NCI-H82 (cell line): ENCODE measurements around the gene RFFL.
"Not testable (repeated sequence)": the region's sequence is repeated elsewhere in the genome, so short reads cannot be mapped to it uniquely, and the experiment has no call there.

ENCODE experiments used
- DNase-seq: peaks from one replicate; lab custom pipeline; 2025; lab: John Stamatoyannopoulos, UW

Gene RFFL, protein sequence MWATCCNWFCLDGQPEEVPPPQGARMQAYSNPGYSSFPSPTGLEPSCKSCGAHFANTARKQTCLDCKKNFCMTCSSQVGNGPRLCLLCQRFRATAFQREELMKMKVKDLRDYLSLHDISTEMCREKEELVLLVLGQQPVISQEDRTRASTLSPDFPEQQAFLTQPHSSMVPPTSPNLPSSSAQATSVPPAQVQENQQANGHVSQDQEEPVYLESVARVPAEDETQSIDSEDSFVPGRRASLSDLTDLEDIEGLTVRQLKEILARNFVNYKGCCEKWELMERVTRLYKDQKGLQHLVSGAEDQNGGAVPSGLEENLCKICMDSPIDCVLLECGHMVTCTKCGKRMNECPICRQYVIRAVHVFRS

GRCh38 chr17:35063514-35064223 is at the start of gene RFFL:
RFFL (minus strand) TSS chr17:35063707; CDS start chr17:35026553, 37,154 bp downstream.
- peak; percentile 38 for DNase-seq

- DNase-seq: not testable (repeated sequence)
Observed at GRCh38 chr17:35110791-35111190, 47.3 kb upstream of the RFFL start.

- DNase-seq: no peak
Observed at GRCh38 chr17:35104844-35105450, 41.4 kb upstream of the RFFL start.

DNA sequence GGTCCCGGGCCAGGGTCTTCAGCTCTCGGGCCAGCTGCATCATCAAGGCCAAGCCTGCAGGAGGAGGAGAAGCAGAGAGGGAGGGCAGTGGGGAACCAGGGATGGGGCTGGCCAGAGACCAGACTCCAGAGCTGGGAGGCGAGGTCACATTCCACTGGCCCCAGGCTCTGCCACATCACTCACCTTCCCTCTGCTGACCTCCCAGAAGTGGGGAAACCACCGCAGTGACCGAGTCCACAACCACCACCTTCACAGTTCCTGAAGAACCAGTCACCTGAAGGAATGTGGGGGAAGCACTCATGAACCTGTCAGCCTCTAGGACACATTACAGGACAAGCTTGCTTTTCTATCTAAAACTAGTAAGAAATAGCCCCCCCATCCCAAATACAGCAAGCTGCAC is 39.8 kb upstream of the RFFL start:
- no peak for DNase-seq

GRCh38 chr17:35101725-35102124 is 38.2 kb upstream of the RFFL start:
- no peak for DNase-seq

DNA sequence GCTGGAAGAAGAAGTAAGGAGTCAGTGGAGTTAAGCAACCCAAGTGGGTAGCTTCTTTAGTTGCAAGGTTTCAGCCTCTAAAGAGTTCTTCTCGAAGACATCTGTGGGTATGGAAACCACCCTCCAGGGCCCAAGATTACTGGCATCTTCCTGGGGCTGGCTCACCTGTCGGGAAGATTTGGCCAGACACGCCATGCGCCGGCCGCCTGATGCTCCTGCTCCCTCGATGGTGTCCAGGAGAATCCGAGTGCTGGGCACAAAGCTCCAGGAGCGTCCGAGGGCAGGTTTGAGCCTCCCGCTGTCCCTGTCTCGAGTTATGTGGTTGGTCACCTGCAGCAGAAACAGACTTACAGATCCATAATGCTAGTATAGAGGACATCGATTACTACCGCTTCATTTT is 37.5 kb upstream of the RFFL start:
- DNase-seq: no peak

- DNase-seq: no peak
Observed at GRCh38 chr17:35099908-35100307, 36.4 kb upstream of the RFFL start.

DNA sequence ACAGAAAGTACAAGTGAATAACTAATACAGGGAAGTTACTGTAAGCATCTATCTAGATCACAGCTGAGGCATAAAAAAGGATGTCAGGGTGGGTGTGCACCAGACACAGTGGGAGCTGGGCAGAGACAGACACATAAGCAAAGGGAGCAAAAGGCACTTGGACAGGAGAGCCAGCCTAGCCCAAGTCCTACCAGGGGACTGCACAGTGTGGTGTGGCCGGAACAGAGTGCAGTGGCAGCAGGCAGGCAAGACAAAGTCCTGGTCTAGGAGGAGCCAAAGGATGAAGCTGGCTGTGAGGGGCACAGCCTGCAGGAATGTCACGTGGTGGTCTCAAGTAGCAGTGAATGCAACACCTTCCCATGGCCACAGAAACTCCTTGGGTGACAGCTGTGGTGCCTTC is 34.3 kb upstream of the RFFL start:
- no peak for DNase-seq

DNA sequence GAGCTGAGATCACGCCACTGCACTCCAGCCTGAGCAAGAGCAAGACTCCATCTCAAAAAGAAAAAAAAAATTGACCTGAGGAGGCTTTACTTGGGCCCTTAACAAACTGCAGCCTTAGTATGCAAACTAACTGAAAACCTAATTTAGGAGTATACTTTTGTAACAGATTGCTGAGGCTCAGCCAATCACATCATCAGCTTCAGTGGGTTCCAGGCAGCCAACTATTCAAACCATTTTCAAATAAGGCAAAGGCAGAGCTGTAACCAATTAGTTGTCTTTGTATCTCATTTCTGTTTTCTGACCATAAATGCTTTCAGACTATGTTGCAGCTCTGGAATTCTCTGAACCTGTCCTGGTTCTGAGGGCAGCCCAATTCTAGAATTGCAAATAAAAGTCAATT is 32.2 kb upstream of the RFFL start:
- no peak for DNase-seq

- no peak for DNase-seq
Observed at GRCh38 chr17:35094902-35095301, 31.4 kb upstream of the RFFL start.

DNA sequence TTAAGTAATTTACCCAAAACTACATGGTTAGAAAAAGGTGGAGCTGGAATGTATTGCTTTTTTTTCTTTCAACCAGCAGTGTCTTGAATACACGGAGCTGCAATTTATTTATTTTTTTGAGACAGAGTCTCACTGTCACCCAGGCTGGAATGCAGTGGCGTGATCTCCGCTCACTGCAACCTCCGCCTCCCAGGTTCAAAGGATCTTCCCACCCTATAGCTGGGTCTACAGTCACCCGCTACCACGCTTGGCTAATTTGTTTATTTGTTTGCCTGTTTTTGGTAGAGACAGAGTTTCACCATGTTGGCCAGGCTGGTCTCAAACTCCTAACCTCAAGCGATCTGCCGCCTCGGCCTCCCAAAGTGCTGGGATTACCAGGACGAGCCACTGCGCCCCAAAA is 27.2 kb upstream of the RFFL start:
- not testable (repeated sequence) for DNase-seq

GRCh38 chr17:35089586-35090296 is 26.2 kb upstream of the RFFL start:
- no peak for DNase-seq

- DNase-seq: peak; percentile 85
Observed at GRCh38 chr17:35088881-35089585, 25.5 kb upstream of the RFFL start.

- DNase-seq: no peak
Observed at GRCh38 chr17:35088356-35088880, 24.9 kb upstream of the RFFL start.

DNA sequence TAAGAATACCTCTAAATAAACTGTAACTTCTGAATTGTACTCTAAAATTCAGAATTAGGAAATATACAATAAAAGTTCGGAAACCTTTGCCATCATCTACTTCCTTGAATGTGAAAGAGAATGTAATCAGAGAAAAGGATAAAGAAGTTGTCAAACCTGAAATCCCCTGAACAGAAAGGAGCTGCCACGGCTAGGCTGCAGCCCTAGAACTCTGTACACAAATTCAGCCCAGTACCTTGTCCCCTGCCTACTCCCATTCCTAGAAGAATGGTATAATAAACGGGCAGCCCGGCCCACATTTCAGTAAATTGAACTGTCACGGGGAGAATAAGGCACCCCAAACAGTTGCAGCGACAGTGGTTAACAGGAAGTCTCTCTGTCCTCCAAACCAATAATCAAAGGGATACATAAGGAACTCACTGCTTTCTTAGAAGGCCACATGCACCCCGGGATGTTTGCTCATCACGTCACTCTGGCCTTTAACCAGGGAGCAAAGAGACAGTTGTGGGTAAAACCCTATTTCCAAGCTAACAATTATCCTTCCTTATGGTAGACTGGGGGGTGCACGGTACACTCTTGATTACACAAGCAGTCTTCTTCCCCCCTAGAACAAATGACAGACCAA is 24.3 kb upstream of the RFFL start:
- peak; percentile 31 for DNase-seq

DNA sequence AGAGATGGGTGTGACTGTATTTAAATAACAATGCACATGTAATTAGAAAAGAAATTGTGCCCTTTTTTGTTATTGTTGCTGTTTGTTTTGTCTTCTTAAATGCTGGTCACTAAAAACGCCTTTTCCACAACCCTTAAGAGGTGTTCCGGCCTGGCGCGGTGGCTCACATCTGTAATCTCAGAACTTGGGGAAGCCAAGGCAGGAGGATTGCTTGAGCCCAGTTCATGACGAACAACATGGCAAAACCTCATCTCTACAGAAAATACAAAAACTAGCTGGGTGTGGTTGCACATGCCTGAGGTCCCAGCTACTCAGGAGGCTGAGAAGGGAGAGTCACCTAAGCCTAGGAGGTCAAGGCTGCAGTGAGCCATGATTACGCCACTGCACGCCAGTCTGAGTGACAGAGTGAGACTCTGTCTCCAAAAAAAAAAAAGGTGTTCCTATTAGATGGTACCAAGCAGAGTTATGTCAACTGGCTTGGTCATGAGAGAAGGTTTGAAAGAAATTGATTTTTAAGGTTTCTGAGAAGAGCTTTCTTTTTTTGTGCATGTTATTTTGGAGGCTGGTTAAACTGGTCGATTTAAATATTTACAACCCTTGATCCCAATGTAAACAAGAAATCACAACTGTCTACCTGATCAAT is 23.5 kb upstream of the RFFL start:
- DNase-seq: no peak

DNA sequence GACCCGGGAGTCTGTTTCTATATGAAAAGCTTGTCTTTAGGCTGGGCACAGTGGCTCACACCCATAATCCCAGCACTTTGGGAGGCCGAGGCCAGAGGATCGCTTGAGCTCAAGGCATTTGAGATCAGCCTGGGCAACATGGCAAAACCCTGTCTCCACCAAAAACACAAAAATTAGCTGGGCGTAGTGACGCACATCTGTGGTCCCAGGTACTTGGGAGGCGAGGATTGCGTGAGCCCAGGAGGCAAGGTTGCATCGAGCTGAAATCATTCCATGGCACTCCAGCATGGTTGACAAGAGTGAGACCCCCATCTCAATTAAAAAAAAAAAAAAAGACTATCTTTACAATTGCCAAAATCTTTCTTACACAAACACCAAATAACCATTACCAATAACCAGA is 22.7 kb upstream of the RFFL start:
- peak; percentile 91 for DNase-seq

DNA sequence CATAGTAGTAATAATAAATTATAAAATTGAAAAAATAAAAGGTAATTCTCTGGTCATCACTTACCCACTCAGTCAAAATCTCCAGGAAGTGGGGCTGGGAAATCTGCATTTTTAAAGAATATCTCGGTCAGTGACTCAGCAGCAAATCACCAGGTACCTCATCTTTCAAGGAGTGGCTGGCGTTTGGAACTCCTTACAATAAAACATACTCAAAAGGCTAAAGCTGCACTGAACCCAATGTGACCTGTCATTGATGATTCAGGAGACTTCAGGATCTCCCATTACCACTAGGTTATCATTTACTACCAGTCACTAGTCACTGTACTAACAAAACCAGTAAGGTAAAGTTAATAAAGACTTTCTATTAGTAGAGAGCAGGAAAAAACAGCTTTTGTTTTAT is 21.5 kb upstream of the RFFL start:
- no peak for DNase-seq

- no peak for DNase-seq
Observed at GRCh38 chr17:35083071-35083470, 19.6 kb upstream of the RFFL start.

GRCh38 chr17:35082073-35082657 is 18.7 kb upstream of the RFFL start:
- peak; percentile 92 for DNase-seq
